Esophagus muscularis mucosa (tissue), 4 donors: ENCODE data around the gene EFTUD2. TPM values are rescaled to one million over a fixed set of nuclear protein-coding genes. Genes with fewer than 3 reads are reported as not detected.

Experiments used
- DNase-seq: peaks from one replicate; pipeline ENCODE4 v3.0.0-alpha.2; 2017; ENCODE audit errors: extremely low spot score
- H3K27ac ChIP-seq, 4 donors: fragments of 200-600 bp; sonication (generic); replicated peaks in 1 of 4; 1 replicate in 3 of 4; 2 replicates in 1 of 4; pipeline ENCODE4 v1.5.1; 2016 to 2019; ENCODE audit warnings: mild to moderate bottlenecking in 1 of 4
- H3K27me3 ChIP-seq, 4 donors: fragments of 200-600 bp; sonication (generic); one replicate each; pipeline versions ENCODE4 v1.5.1 to v1.6.0; 2016 to 2019
- H3K36me3 ChIP-seq, 4 donors: fragments of 200-600 bp; sonication (generic); one replicate each; pipeline ENCODE4 v1.5.1; 2016 to 2019
- H3K4me1 ChIP-seq, 4 donors: fragments of 200-600 bp; sonication (generic); one replicate each; pipeline ENCODE4 v1.5.1; 2016 to 2019
- H3K4me3 ChIP-seq, 4 donors: fragments of 200-600 bp; sonication (generic); 1 replicate in 2 of 4; 2 replicates in 2 of 4; pipeline ENCODE4 v1.5.1; 2016 to 2019; ENCODE audit warnings: mild to moderate bottlenecking in 4 of 4, moderate library complexity in 1 of 4
- H3K9me3 ChIP-seq, 4 donors: fragments of 200-600 bp; sonication (generic); 1 replicate in 3 of 4; 2 replicates in 1 of 4; pipeline ENCODE4 v1.5.1; 2016 to 2019
- EP300 ChIP-seq: sonication (generic); formaldehyde crosslinking; IDR thresholded peaks from one replicate; pipeline ENCODE4 v1.6.1; 2017; ENCODE audit warnings: antibody characterized with exemption
- POLR2A ChIP-seq: fragments of 450-650 bp; IDR thresholded peaks from one replicate; pipeline ENCODE4 v1.6.1; 2017; ENCODE audit warnings: antibody characterized with exemption, moderate library complexity, mild to moderate bottlenecking, low read depth
- POLR2AphosphoS5 ChIP-seq, 2 donors: sonication (generic); formaldehyde crosslinking; IDR thresholded peaks; one replicate each; pipeline ENCODE4 v1.6.1; 2017; ENCODE audit warnings: antibody characterized with exemption in 2 of 2
- WGBS: methylation state at CpG from one replicate; pipeline ENCODE4 v1.1.5; 2018; 5-methylcytosine and 5-hydroxymethylcytosine counted together
- intact Hi-C: fragments of 100-400 bp; cut with DNase I; formaldehyde crosslinking; loops from one replicate; pipeline ENCODE4 v1.15.1; 2023
- total RNA-seq, 4 donors: library from RNA; depleted of rRNA; stranded (reverse); fragments of >200 nt; gene quantifications; one replicate each; pipeline versions ENCODE4 v1.1.0 to v1.2.1, GENCODE V29; 2016
- TF ChIP-seq, protein P1 (sequence below), 3 experiments: fragments of 200-600 bp in 2 of 3; fragments of 450-650 bp in 1 of 3; sonication (generic) in 2 of 3; IDR thresholded peaks; one replicate each; pipeline ENCODE4 v1.5.1; 2017 to 2019; ENCODE audit warnings: antibody characterized with exemption in 3 of 3, mild to moderate bottlenecking in 2 of 3, moderate library complexity in 1 of 3

Gene EFTUD2
- total RNA-seq, 4 donors from 2014 or later: 46.0 to 49.7 (median 48.3) TPM

DNA sequence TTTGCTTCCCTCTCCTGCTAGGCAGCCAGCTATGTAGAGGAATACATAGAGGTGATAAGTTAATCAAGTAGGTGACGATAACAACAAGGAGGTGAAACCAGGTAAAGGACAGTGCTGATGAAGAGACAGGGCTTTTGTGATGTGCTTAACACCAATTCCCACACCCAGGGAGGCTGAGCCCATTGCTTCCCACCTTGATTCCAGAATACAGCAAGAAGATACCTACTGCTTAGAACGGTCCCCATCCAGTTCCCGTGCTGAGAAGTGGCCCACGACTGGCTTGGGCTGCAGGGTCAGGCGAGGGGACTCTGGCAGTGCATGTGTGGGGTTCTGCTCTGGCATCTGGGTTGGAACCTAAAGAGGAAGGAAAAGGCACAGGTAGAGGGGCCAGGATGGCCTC lies 32.1 kb upstream of the EFTUD2 start:
- no peaks in the 10 kb centered on the region for H3K27me3 ChIP-seq
- H3K4me3 ChIP-seq: no peak overlapping the region
- H3K27ac ChIP-seq: no peak overlapping the region
- no peaks in the 10 kb centered on the region for H3K9me3 ChIP-seq
- H3K4me1 ChIP-seq: peaks cover 0 to 3% (median 0%) of the 10 kb centered on the region in 4 donors
- H3K36me3 ChIP-seq: no peaks in the 10 kb centered on the region
- intact Hi-C loops: no loop called here
- DNase-seq: no peak
- WGBS: 80% methylated on average over 5 of the region's 5 CpGs
- TF ChIP-seq POLR2AphosphoS5 (IDR thresholded peaks at IDR 0.05) (no peak), EP300 (no peak), POLR2A (no peak)
- TF ChIP-seq, protein P1, sequence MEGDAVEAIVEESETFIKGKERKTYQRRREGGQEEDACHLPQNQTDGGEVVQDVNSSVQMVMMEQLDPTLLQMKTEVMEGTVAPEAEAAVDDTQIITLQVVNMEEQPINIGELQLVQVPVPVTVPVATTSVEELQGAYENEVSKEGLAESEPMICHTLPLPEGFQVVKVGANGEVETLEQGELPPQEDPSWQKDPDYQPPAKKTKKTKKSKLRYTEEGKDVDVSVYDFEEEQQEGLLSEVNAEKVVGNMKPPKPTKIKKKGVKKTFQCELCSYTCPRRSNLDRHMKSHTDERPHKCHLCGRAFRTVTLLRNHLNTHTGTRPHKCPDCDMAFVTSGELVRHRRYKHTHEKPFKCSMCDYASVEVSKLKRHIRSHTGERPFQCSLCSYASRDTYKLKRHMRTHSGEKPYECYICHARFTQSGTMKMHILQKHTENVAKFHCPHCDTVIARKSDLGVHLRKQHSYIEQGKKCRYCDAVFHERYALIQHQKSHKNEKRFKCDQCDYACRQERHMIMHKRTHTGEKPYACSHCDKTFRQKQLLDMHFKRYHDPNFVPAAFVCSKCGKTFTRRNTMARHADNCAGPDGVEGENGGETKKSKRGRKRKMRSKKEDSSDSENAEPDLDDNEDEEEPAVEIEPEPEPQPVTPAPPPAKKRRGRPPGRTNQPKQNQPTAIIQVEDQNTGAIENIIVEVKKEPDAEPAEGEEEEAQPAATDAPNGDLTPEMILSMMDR (IDR thresholded peaks at IDR 0.05): no peak

DNA sequence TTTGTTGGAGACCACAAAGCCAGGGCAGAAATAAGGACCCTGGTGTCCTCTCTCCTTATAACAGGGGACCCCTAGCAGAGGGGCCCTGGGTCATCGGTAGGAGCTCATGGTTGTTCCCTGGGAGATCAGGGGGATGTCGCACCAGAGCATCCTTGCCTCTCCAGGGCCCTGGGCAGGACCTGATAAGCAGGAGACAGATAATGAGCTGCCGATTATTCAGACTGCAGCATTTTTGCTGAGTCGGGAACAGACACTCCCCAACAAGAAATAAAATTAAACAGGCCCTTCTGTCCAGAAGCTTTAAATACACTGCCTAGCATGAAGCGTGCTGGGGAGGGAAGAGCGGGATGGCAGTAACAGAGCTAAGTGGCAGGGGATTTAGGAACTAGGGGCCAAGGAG lies 31.4 kb upstream of the EFTUD2 start:
- Histone ChIP-seq H3K36me3 (no peaks in the 10 kb centered on the region), H3K27ac (no peak overlapping the region), H3K27me3 (no peaks in the 10 kb centered on the region), H3K4me3 (no peak overlapping the region), H3K4me1 (peaks cover 0 to 3% (median 0%) of the 10 kb centered on the region in 4 donors), H3K9me3 (no peaks in the 10 kb centered on the region)
- WGBS: 85% methylated on average over 5 of the region's 6 CpGs
- TF ChIP-seq, protein P1 (IDR thresholded peaks at IDR 0.05): no peak
- TF ChIP-seq POLR2A: no peak
- no peak for TF ChIP-seq POLR2AphosphoS5 (IDR thresholded peaks at IDR 0.05)
- no peak for TF ChIP-seq EP300
- intact Hi-C loops: no loop called here
- DNase-seq: no peak

DNA sequence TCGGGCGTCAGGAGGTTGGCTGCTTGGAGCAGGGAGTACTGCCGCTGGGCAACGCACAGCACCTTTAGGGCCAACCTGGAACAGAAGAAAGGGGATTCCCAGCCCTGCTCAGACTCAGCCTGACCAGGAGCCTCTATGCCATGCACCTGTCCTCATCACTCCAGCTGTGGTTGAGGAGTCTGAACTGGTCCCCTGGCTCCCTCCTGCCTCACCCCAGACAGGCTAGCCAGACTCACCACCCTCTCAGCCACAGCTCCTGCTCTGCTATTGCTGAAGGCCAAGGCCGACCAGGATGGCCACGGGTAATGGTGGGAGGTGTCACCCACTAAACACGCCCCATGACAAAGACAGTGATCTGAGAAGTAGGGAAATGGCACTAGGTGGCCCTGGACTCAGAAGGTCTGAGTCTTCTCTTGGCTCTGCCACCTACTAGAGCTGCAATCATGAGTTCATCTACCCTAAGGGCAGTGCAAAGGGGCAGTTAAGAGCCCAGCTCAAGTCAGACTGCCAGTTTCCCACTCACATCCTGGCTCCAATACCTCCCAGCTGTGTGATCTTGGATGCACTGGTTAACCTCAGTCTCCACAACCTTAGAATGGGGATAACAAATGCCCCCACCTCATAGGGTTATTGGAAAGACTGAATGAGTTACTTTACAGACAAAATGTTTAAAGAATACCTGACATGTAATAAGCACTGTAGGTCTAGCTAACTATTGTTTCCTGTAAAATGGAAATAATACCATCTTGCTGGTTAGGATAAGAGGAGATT lies 29.9 kb upstream of the EFTUD2 start:
- WGBS: 90% methylated on average over 2 of the region's 7 CpGs
- Histone ChIP-seq H3K36me3 (no peaks in the 10 kb centered on the region), H3K9me3 (no peaks in the 10 kb centered on the region), H3K27ac (no peak overlapping the region), H3K4me1 (peaks cover 0 to 3% (median 0%) of the 10 kb centered on the region in 4 donors), H3K27me3 (no peaks in the 10 kb centered on the region), H3K4me3 (no peak overlapping the region)
- DNase-seq: no peak
- TF ChIP-seq POLR2AphosphoS5 (IDR thresholded peaks at IDR 0.05) (no peak), EP300 (no peak), POLR2A (no peak)
- TF ChIP-seq, protein P1 (IDR thresholded peaks at IDR 0.05): no peak
- intact Hi-C loops: no loop called here

DNA sequence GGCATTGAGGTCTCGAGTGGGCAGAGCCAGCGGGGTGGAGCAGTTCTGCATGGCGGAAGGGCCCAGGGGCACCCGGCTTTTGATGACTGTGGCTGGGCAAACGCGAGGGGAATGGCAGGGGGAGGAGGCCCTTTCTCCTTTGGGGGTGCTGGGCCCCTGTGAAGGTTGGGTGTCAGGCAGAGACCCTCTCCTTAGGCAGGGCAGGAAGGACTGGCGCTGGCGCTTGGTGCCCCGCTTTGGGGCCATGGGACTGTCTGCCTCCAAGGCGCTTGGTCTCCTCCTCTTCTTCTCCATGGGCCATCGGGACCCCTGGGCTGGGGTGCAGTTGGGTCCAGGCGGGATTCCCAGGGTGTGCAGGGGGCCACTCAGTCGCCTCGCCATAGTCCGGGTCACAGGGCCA lies 28.9 kb upstream of the EFTUD2 start:
- Histone ChIP-seq H3K9me3 (no peaks in the 10 kb centered on the region), H3K4me1 (peaks cover 0 to 3% (median 0%) of the 10 kb centered on the region in 4 donors), H3K36me3 (no peaks in the 10 kb centered on the region), H3K27me3 (no peaks in the 10 kb centered on the region), H3K4me3 (no peak overlapping the region), H3K27ac (no peak overlapping the region)
- TF ChIP-seq, protein P1 (IDR thresholded peaks at IDR 0.05): no peak
- TF ChIP-seq POLR2A: no peak
- no peak for TF ChIP-seq POLR2AphosphoS5 (IDR thresholded peaks at IDR 0.05)
- TF ChIP-seq EP300: no peak
- DNase-seq: no peak
- 89% methylated on average over 14 of the region's 15 CpGs for WGBS
- intact Hi-C loops: no loop called here

DNA sequence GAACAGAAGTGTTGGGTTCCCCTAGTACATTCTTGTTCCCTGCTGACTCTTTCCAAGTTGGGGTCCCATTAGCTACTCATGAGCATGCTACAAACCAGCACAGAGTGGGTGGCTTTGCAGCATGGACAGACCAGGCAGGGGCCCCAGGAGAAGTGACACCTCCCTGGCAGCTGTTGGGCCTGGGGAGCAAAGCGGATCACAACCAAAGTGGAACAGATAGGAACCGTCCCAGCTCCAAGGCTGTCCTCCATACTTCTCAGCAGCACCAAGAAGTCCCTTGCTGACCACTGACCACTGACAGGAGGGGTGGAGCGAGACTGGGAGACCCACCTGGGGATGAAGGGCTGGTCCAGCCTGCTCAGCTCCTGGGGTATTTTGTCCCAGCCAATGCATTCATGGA lies 28.5 kb upstream of the EFTUD2 start:
- no peaks in the 10 kb centered on the region for H3K9me3 ChIP-seq
- no peak for TF ChIP-seq POLR2A
- TF ChIP-seq EP300: no peak
- WGBS: 92% methylated on average over 3 of the region's 3 CpGs
- peaks cover 0 to 3% (median 0%) of the 10 kb centered on the region in 4 donors for H3K4me1 ChIP-seq
- intact Hi-C loops: no loop called here
- no peak overlapping the region for H3K27ac ChIP-seq
- H3K27me3 ChIP-seq: no peaks in the 10 kb centered on the region
- no peaks in the 10 kb centered on the region for H3K36me3 ChIP-seq
- H3K4me3 ChIP-seq: no peak overlapping the region
- DNase-seq: no peak
